HUES48 (cell line): ENCODE results near the gene NDUFAF7.
"Not testable (repeated sequence)": the region's sequence is repeated elsewhere in the genome, so short reads cannot be mapped to it uniquely, and the experiment has no call there.

Source experiments
- H3K27ac ChIP-seq: one replicate; pipeline ENCODE4 v1.7.0; 2013; ENCODE audit warnings: low read depth, low read length, inconsistent platforms
- H3K27me3 ChIP-seq: 2 replicates; pipeline ENCODE4 v1.6.1; 2013; ENCODE audit warnings: mild to moderate bottlenecking, low read length; ENCODE audit not compliant: control insufficient read depth, insufficient read depth
- H3K36me3 ChIP-seq: 2 replicates; pipeline ENCODE4 v1.6.1; 2013; ENCODE audit warnings: low read length; ENCODE audit not compliant: control insufficient read depth, insufficient read depth
- H3K4me1 ChIP-seq: 2 replicates; pipeline ENCODE4 v1.6.1; 2013; ENCODE audit warnings: mild to moderate bottlenecking, low read length; ENCODE audit not compliant: control insufficient read depth, insufficient read depth
- H3K4me3 ChIP-seq: 2 replicates; pipeline ENCODE4 v1.5.1; 2013; ENCODE audit warnings: mild to moderate bottlenecking, low read depth, low read length
- H3K9ac ChIP-seq: 2 replicates; pipeline ENCODE4 v1.6.1; 2013; ENCODE audit warnings: mild to moderate bottlenecking, low read depth, low read length, moderate library complexity
- H3K9me3 ChIP-seq: 2 replicates; pipeline ENCODE4 v1.6.1; 2013; ENCODE audit warnings: low read length; ENCODE audit not compliant: control insufficient read depth, insufficient read depth

NDUFAF7 gene

DNA sequence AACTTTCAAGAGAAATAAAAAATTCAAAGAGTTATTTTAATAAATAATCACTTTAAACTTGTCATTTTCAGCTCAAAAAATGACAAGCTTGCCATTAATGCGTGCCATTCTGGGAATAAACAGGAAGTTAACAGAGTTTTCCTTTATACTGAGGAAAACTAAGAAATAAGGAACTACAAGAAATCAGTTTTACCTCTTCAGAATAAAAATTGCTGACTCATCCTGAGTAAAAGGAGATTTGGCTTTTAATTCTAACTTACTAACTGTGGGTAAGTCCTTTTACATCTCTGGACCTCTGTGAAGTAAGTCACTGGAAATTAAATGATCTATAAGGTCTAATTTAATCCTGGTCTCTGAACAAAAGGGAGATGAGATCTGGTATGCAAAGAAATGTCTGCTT lies 16.2 kb upstream of the NDUFAF7 start:
- H3K4me3 ChIP-seq = no peak overlapping the region
- no peaks in the 10 kb centered on the region for H3K4me1 ChIP-seq
- peaks cover 96% of the 10 kb centered on the region for H3K36me3 ChIP-seq
- no peaks in the 10 kb centered on the region for H3K27me3 ChIP-seq
- no peak overlapping the region for H3K9ac ChIP-seq
- H3K9me3 ChIP-seq = peaks cover 8% of the 10 kb centered on the region; the same call in 1 of the 2 replicates
- peak overlapping the region; percentile 60 for H3K27ac ChIP-seq

DNA sequence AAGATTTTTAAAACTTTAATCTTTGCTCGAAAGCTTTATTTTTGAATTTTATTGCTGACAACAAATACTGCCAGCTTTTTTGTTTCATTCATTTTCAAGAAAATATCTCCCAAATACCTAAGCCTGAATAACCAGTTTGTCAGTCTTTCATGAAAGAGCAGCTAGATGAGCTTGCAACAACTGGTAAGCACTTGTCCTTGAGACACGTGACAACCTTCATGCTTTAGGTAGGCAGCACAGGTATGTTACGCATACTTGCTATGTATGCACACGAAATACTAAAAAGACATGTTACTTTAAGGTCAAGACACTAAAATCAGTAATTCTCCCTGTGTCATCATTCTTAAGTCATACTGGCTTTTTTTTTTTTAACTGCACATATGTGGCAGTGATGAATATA lies 12.4 kb upstream of the NDUFAF7 start:
- Histone ChIP-seq H3K4me3 (no peak overlapping the region), H3K9ac (no peak overlapping the region), H3K4me1 (peaks cover 10% of the 10 kb centered on the region), H3K27me3 (no peaks in the 10 kb centered on the region), H3K9me3 (no peaks in the 10 kb centered on the region), H3K36me3 (peaks cover 96% of the 10 kb centered on the region), H3K27ac (no peak overlapping the region)

DNA sequence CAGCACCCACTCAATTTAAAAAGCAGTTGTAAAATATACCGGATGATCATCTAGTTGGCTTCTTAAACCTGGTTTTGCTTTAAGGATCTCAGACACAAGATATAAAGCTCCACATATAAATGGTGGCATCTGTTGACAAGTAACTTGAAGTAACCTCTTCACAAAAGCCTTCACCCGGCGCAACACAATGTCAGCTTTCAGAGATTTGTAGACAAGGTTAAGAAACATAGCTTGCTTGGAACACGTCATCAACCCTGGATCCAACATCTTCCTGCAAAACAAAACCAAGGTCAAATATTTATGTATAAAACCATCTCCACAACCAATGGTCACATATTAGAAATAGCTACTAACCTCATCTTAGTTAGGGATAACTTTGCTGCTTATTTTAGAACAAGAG lies 8.3 kb upstream of the NDUFAF7 start:
- Histone ChIP-seq H3K4me3 (no peak overlapping the region), H3K36me3 (peaks cover 88% of the 10 kb centered on the region), H3K27ac (no peak overlapping the region), H3K9me3 (no peaks in the 10 kb centered on the region), H3K27me3 (no peaks in the 10 kb centered on the region), H3K9ac (no peak overlapping the region), H3K4me1 (peaks cover 41% of the 10 kb centered on the region)

DNA sequence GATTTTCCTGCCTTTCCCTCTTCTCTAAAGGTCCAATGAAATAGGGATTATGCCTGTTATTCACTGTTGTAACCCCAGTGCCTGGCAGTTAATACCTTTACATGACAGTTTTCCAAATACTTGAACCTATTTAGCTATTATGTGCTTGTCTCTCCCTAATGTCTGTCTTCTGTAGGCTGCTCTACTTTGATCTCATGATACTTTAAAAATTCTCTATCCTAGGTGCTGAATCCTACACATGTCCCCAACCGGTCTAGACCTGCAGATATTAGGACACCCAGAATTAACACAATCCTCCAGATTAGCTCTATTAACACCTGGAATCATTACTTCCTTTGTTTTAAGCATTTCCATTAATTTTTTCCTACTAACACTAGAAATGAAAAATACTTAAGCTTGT lies 7.4 kb upstream of the NDUFAF7 start:
- Histone ChIP-seq H3K9ac (no peak overlapping the region), H3K4me1 (peaks cover 50% of the 10 kb centered on the region), H3K36me3 (peaks cover 88% of the 10 kb centered on the region), H3K4me3 (peak overlapping the region; percentile 14), H3K27me3 (no peaks in the 10 kb centered on the region), H3K9me3 (no peaks in the 10 kb centered on the region), H3K27ac (peak overlapping the region; percentile 81)

DNA sequence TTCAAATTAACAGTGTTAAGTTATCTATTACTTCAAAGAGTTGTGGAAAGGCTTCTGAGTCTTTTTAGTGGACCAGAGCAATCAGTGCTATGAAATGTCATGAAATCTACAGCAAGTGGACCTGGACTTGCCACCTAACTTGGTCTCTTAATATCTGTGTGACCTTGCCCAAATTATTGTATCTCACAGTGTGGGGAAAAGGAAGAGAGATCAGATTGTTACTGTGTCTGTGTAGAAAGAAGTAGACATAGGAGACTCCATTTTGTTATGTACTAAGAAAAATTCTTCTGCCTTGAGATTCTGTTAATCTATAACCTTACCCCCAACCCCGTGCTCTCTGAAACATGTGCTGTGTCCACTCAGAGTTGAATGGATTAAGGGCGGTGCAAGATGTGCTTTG lies 6.3 kb upstream of the NDUFAF7 start:
- H3K27ac ChIP-seq = peak overlapping the region; percentile 81
- H3K9ac ChIP-seq = peak overlapping the region; percentile 5; the same call in 1 of the 2 replicates
- peaks cover 84% of the 10 kb centered on the region for H3K36me3 ChIP-seq
- H3K4me1 ChIP-seq = peaks cover 60% of the 10 kb centered on the region
- H3K27me3 ChIP-seq, H3K9me3 ChIP-seq: not testable (repeated sequence)
- peak overlapping the region; percentile 14 for H3K4me3 ChIP-seq

DNA sequence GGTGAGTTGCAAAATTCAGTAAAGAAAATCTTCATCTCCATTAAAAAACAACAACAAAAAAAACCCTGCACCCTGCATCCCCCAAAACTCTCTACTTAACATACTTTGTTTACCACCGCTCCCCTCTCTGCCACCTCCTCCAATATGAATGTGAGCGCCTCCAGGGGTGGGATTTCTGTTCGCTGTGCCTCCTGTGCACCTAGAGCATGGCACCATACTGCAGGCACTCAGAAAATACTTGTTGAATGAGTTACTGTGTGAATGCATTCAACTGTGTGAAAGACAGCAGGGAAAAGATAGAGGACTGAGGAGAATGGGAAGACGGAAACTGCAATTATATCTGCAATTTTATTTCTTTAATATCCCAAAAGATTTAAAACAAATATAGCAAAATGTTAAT lies 4.6 kb upstream of the NDUFAF7 start:
- Histone ChIP-seq H3K9me3 (no peaks in the 10 kb centered on the region), H3K27ac (peak overlapping the region; percentile 91), H3K36me3 (peaks cover 66% of the 10 kb centered on the region), H3K27me3 (no peaks in the 10 kb centered on the region), H3K9ac (no peak overlapping the region), H3K4me3 (peak overlapping the region; percentile 56), H3K4me1 (peaks cover 62% of the 10 kb centered on the region)

DNA sequence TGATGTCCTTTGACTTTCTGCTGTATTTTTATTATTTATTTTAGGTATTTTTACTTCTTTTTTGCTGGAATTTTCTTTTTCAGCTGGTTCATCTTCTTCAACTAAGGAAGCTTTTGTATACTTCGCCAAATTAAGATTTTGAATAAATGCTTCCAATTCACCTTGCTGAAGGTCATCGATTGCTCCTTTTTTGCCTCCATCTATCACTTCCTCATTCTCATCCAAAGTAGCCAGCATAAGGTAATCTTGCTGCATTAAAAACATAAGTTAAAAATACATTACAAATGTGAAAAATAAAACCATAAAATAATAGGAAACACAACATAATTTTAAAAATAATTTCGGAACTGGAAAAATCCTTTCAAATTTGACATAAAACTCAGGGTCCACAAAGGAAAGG lies 2.7 kb upstream of the NDUFAF7 start:
- Histone ChIP-seq H3K4me3 (peak overlapping the region; percentile 94; the same call in 1 of the 2 replicates), H3K27ac (no peak overlapping the region), H3K9me3 (no peaks in the 10 kb centered on the region), H3K9ac (no peak overlapping the region), H3K27me3 (no peaks in the 10 kb centered on the region), H3K4me1 (peaks cover 61% of the 10 kb centered on the region), H3K36me3 (peaks cover 55% of the 10 kb centered on the region)

DNA sequence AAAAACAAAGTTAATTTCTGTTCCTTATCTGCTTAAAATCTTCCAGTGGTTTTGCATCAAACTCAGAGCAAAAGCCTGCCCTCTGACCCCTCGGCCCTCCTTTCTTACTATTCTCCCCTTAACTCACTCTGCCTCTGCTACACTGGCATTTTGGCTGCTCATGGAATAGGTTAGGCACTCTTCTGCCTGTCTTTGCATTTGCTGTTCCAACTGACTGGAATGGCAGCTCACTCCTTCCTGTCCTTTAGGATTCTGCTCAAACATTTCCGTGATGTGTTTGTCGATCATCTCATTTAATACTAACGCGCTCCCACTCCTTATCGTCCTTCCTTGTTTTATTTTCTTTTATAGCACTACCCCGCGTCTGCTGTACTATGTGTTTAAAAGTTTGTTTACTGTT lies 877 bp upstream of the NDUFAF7 start:
- Histone ChIP-seq H3K4me1 (peaks cover 47% of the 10 kb centered on the region), H3K27me3 (no peaks in the 10 kb centered on the region), H3K4me3 (peak overlapping the region; percentile 94), H3K36me3 (peaks cover 59% of the 10 kb centered on the region), H3K9me3 (no peaks in the 10 kb centered on the region), H3K9ac (peak overlapping the region; percentile 87), H3K27ac (no peak overlapping the region)

DNA sequence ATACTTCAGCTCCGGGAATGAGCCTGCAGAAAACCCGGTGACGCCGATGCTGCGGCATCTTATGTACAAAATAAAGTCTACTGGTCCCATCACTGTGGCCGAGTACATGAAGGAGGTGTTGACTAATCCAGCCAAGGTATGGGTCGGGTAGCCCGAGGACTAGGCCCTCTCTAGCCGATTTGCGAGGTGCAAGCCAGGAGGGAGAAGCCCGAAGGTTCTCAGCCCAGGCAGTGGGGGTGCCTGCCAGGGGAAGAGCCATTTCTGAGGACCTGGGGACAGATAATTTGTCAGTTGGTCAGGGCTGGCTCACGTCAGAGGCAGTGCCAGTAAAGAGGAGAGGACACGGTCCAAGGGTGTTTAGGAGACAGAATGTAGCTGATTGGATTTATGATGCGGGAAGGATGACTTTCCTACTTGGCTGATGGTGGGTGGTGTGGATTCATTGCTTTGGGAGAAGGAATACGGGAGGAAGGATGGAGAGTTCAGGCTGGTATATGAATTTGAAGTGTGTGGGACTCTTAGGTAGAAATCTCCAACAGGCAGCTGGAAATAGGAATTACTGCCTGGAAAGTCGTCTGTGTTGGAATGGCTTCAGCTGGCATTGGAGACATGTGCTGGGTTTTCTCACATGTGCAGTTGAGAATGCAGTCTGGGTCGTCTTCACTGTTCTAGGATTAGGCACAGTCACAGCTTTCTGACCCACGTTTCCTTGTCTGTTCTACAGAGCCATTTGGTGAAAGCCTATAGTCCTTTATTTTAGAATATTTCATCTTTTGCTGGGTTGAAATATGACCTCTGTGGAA lies 874 bp downstream of the NDUFAF7 start:
- H3K4me1 ChIP-seq = peaks cover 36% of the 10 kb centered on the region
- H3K27ac ChIP-seq = peak overlapping the region; percentile 84
- H3K4me3 ChIP-seq = peak overlapping the region; percentile 94
- H3K9me3 ChIP-seq = no peaks in the 10 kb centered on the region
- no peaks in the 10 kb centered on the region for H3K27me3 ChIP-seq
- H3K36me3 ChIP-seq = peaks cover 63% of the 10 kb centered on the region
- H3K9ac ChIP-seq = peak overlapping the region; percentile 87

DNA sequence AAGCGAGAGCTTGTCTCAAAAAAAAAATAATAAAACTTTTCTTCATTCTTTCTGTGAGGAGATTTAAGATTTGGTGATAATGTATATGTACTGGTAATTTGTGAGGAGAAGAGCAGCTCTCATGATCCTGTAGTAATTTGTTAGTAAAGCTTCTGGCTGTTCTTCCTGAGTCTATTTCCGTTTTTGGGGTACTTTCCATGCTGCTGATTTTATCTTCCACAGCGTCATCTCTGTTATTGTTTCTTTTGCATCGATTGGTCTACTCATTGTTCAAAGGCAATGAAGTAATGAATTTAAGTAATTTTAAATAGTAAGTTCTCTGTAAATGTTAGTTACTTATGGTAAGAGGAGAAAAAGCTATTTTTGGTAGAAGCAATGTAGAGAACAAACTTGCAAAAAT lies 12.0 kb downstream of the NDUFAF7 start:
- Histone ChIP-seq H3K4me1 (no peaks in the 10 kb centered on the region), H3K9me3 (no peaks in the 10 kb centered on the region), H3K27ac (no peak overlapping the region), H3K9ac (no peak overlapping the region), H3K36me3 (peaks cover 98% of the 10 kb centered on the region), H3K4me3 (no peak overlapping the region), H3K27me3 (no peaks in the 10 kb centered on the region)

DNA sequence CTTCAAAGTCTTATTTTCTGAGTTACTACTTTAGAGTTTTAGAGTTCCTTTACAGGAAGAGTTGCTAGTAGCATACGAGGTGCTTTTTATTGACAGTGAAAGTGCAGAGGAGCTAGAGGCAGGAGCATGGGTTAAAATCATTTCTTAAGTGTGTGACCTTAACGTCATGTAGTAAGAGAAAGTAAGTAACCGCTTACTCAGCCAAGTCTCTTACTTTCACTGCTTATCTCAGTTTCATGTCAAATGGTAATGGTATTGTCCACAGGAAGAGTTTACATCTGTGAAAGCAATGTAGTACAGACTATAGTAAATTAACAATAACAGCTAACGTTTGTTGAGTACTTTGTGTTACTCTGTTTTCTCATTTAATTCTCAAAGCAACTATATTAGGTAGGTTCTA lies 12.6 kb downstream of the NDUFAF7 start:
- Histone ChIP-seq H3K9ac (no peak overlapping the region), H3K27ac (no peak overlapping the region), H3K36me3 (peaks cover 98% of the 10 kb centered on the region), H3K4me3 (no peak overlapping the region), H3K27me3 (no peaks in the 10 kb centered on the region), H3K4me1 (no peaks in the 10 kb centered on the region), H3K9me3 (no peaks in the 10 kb centered on the region)
